DLD1 (cell line): ENCODE measurements around the gene RFTN1.

Experiments
- in situ Hi-C: cut with HindIII; loops from 2 replicates; pipeline ENCODE4 v1.10.0; 2017; ENCODE audit warnings: low sequenced_read_pairs

Gene RFTN1

GRCh38 chr3:16334909-16335308 is 178.6 kb downstream of the RFTN1 start:
- in situ Hi-C loops, result no loop called here

GRCh38 chr3:16332904-16333426 is 180.5 kb downstream of the RFTN1 start:
- in situ Hi-C loops, result no loop called here

GRCh38 chr3:16331319-16331883 is 182.1 kb downstream of the RFTN1 start:
- in situ Hi-C loops, result no loop called here

GRCh38 chr3:16330351-16330750 is 183.1 kb downstream of the RFTN1 start:
- in situ Hi-C loops, result no loop called here

- in situ Hi-C loops, result no loop called here
Measured at GRCh38 chr3:16329826-16330129, 183.7 kb downstream of the RFTN1 start.

GRCh38 chr3:16329036-16329825 is 184.3 kb downstream of the RFTN1 start:
- in situ Hi-C loops, result no loop called here

GRCh38 chr3:16328124-16328523 is 185.4 kb downstream of the RFTN1 start:
- in situ Hi-C loops, result no loop called here

- in situ Hi-C loops, result no loop called here
Measured at GRCh38 chr3:16326724-16327349, 186.7 kb downstream of the RFTN1 start.

GRCh38 chr3:16325850-16326249 is 187.6 kb downstream of the RFTN1 start:
- in situ Hi-C loops, result no loop called here

- in situ Hi-C loops, result no loop called here
Measured at GRCh38 chr3:16323737-16324136, 189.8 kb downstream of the RFTN1 start.

GRCh38 chr3:16322189-16322588 is 191.3 kb downstream of the RFTN1 start:
- in situ Hi-C loops, result no loop called here

GRCh38 chr3:16320711-16321110 is 192.8 kb downstream of the RFTN1 start:
- in situ Hi-C loops, result no loop called here

- in situ Hi-C loops, result no loop called here
Measured at GRCh38 chr3:16319723-16320122, 193.8 kb downstream of the RFTN1 start.

- in situ Hi-C loops, result no loop called here
Measured at GRCh38 chr3:16319307-16319706, 194.2 kb downstream of the RFTN1 start.

- in situ Hi-C loops, result no loop called here
Measured at GRCh38 chr3:16318176-16318575, 195.3 kb downstream of the RFTN1 start.

- in situ Hi-C loops, result no loop called here
Measured at GRCh38 chr3:16317561-16317945, 195.9 kb downstream of the RFTN1 start.

- in situ Hi-C loops, result no loop called here
Measured at GRCh38 chr3:16316847-16317560, 196.5 kb downstream of the RFTN1 start.

GRCh38 chr3:16316396-16316795 is 197.1 kb downstream of the RFTN1 start:
- in situ Hi-C loops, result no loop called here

- in situ Hi-C loops, result no loop called here
Measured at GRCh38 chr3:16315623-16316022, 197.9 kb downstream of the RFTN1 start.

GRCh38 chr3:16313886-16314645 is 199.4 kb downstream of the RFTN1 start:
- in situ Hi-C loops, result no loop called here

GRCh38 chr3:16311960-16312451 is 201.5 kb downstream of the RFTN1 start:
- in situ Hi-C loops, result no loop called here
